ENCODE results near the gene PRRC2B. TPM values are rescaled to one million over a fixed set of nuclear protein-coding genes. Genes with fewer than 3 reads are reported as not detected.

The PRRC2B gene
- total and polyA plus RNA-seq, 8 donors = 159 to 233 (median 187) TPM

GRCh38 chr9:131496844-131497405 is 103.0 kb downstream of the PRRC2B start:
- Histone ChIP-seq H3K4me1 (peaks cover 2 to 9% of the 10 kb centered on the region in 2 donors), H3K9me3 (no peaks in the 10 kb centered on the region), H3K27ac (no peak overlapping the region), H3K36me3 (peaks cover 0 to 85% of the 10 kb centered on the region in 2 donors), H3K27me3 (no peaks in the 10 kb centered on the region), H3K4me3 (no peak overlapping the region)
- ATAC-seq (no peak), DNase-seq (no peak)
- intact Hi-C loops (cut with DNase I) = loop anchor here in 1 of 2 donors (10.0 kb wide), 1 partner anchor 248 kb away; the partner anchor contains the start of gene RAPGEF1
- no peak for TF ChIP-seq CTCF (IDR thresholded peaks at IDR 0.05)

- Histone ChIP-seq H3K27me3 (peaks cover 0 to 10% of the 10 kb centered on the region in 2 donors), H3K36me3 (peaks cover 0 to 62% of the 10 kb centered on the region in 2 donors), H3K9me3 (no peaks in the 10 kb centered on the region), H3K27ac (no peak overlapping the region), H3K4me1 (peaks cover 16 to 27% of the 10 kb centered on the region in 2 donors), H3K4me3 (no peak overlapping the region)
- no peak for TF ChIP-seq CTCF (IDR thresholded peaks at IDR 0.05)
- intact Hi-C loops (cut with DNase I) = loop anchor here in 1 of 2 donors (10.0 kb wide), 1 partner anchor 245 kb away; the partner anchor contains the start of gene RAPGEF1
- DNase-seq (no peak), ATAC-seq (no peak)
Observed at GRCh38 chr9:131499254-131499767, 105.4 kb downstream of the PRRC2B start.

- Histone ChIP-seq H3K4me1 (peaks cover 16 to 29% of the 10 kb centered on the region in 2 donors), H3K4me3 (no peak overlapping the region), H3K9me3 (no peaks in the 10 kb centered on the region), H3K27me3 (peaks cover 0 to 10% of the 10 kb centered on the region in 2 donors), H3K36me3 (peaks cover 0 to 51% of the 10 kb centered on the region in 2 donors), H3K27ac (no peak overlapping the region)
- intact Hi-C loops (cut with DNase I) = no loop called here
- ATAC-seq (no peak), DNase-seq (no peak)
- TF ChIP-seq CTCF (IDR thresholded peaks at IDR 0.05) = no peak
Observed at GRCh38 chr9:131500377-131500776, 106.5 kb downstream of the PRRC2B start.

- ATAC-seq = no peak
- no peak for TF ChIP-seq CTCF (IDR thresholded peaks at IDR 0.05)
- H3K27me3 ChIP-seq = peaks cover 0 to 10% of the 10 kb centered on the region in 2 donors
Observed at GRCh38 chr9:131500939-131501541, 107.2 kb downstream of the PRRC2B start.

More at GRCh38 chr9:131500939-131501541, 107.2 kb downstream of the PRRC2B start:
- H3K36me3 ChIP-seq = peaks cover 0 to 44% of the 10 kb centered on the region in 2 donors
- H3K4me3 ChIP-seq = no peak overlapping the region
- peaks cover 16 to 29% of the 10 kb centered on the region in 2 donors for H3K4me1 ChIP-seq
- DNase-seq = no peak
- intact Hi-C loops (cut with DNase I) = no loop called here
- no peaks in the 10 kb centered on the region for H3K9me3 ChIP-seq
- no peak overlapping the region for H3K27ac ChIP-seq

Data from left lung (tissue), 10 donors.